ENCODE data around the gene HS3ST3A1.

Gene HS3ST3A1

DNA sequence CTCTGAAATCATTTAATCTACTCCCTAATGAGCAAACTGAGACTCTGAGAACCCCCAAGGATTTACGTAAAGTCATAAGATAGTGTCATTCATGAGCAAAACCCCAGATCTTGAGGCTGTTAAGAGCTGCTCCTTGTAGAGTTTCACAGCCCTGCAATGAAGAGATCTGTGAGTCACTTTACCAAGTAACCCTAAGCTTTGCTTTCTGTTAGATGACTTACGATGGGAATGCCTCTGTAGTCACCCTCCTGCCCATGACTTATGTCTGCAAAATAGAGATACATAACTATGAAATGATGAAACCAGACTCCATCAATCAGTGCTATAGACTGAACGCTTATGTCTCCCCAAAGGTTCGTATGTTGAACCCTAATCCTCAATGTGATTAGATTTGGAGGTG, 117.7 kb downstream of the HS3ST3A1 start:
- no peaks in the 10 kb centered on the region for H3K27me3 ChIP-seq (ENCODE audit: control insufficient read depth, insufficient read depth, low read length, poor library complexity, severe bottlenecking)
- peaks cover 6% of the 10 kb centered on the region for H3K9me3 ChIP-seq (ENCODE audit: control insufficient read depth, low read length)
- no peak overlapping the region for H3K4me3 ChIP-seq (ENCODE audit: insufficient read depth, low read depth, low read length)
- WGBS, 2 experiments = 93 to 95% methylated on average over 4 of the region's 4 CpGs
- H3K4me1 ChIP-seq (ENCODE audit: control insufficient read depth, insufficient read depth, low read length) = no peaks in the 10 kb centered on the region
- no peaks in the 10 kb centered on the region for H3K36me3 ChIP-seq (ENCODE audit: control insufficient read depth, insufficient read depth, low read length)
- no peak overlapping the region for H3K27ac ChIP-seq (ENCODE audit: insufficient read depth, low read depth, low read length, poor library complexity, severe bottlenecking)

DNA sequence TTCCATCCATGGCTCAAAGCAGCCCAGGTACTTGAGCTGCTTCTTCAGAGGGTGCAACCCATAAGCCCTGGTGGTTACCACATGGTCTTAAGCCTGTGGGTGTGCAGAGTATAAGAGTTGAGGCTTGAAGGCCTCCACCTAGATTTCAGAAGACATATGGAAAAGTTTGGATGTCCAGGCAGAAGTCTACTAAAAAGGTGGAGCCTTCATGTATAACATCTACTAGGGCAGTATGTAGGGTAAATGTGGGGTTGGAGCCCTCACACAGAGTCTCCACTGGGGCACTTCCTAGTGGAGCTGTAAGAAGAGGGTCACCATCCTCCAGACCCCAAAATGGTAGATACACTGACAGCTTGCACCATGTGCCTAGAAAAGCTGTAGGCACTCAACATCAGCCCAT, 120.9 kb downstream of the HS3ST3A1 start:
- H3K27me3 ChIP-seq (ENCODE audit: control insufficient read depth, insufficient read depth, low read length, poor library complexity, severe bottlenecking) = no peaks in the 10 kb centered on the region
- peaks cover 6% of the 10 kb centered on the region for H3K9me3 ChIP-seq (ENCODE audit: control insufficient read depth, low read length)
- no peaks in the 10 kb centered on the region for H3K4me1 ChIP-seq (ENCODE audit: control insufficient read depth, insufficient read depth, low read length)
- H3K4me3 ChIP-seq (ENCODE audit: insufficient read depth, low read depth, low read length) = no peak overlapping the region
- H3K27ac ChIP-seq (ENCODE audit: insufficient read depth, low read depth, low read length, poor library complexity, severe bottlenecking) = no peak overlapping the region
- H3K36me3 ChIP-seq (ENCODE audit: control insufficient read depth, insufficient read depth, low read length) = no peaks in the 10 kb centered on the region

DNA sequence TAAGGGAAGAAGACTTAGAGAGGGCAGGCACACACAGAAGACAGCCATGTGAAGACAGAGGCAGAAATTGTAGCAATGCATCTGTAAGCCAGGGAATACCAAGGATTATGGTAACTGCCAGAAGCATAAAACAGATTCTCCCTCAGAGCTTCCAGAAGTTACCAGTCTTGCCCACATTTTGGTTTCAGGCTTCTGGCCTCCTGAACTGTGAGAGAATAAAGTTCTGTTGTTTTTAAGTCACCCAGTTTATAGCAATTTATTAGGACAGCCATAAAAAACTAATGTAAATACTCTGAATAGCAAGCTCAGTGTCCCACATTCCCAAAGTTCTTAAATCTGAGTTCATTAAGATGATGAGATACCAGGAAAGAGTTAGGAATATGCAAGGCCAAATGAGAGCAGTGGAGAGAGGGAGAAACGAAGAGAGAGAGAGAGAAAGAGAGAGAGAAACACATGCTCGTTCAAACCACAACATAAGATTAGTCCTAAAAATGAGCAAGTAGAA, 123.4 kb downstream of the HS3ST3A1 start:
- H3K27ac ChIP-seq (ENCODE audit: insufficient read depth, low read depth, low read length, poor library complexity, severe bottlenecking) = no peak overlapping the region
- H3K36me3 ChIP-seq (ENCODE audit: control insufficient read depth, insufficient read depth, low read length) = no peaks in the 10 kb centered on the region
- 98 to 100% methylated on average over 2 of the region's 2 CpGs for WGBS, 2 experiments
- no peaks in the 10 kb centered on the region for H3K27me3 ChIP-seq (ENCODE audit: control insufficient read depth, insufficient read depth, low read length, poor library complexity, severe bottlenecking)
- no peak overlapping the region for H3K4me3 ChIP-seq (ENCODE audit: insufficient read depth, low read depth, low read length)
- peaks cover 6% of the 10 kb centered on the region for H3K9me3 ChIP-seq (ENCODE audit: control insufficient read depth, low read length)
- H3K4me1 ChIP-seq (ENCODE audit: control insufficient read depth, insufficient read depth, low read length) = no peaks in the 10 kb centered on the region

DNA sequence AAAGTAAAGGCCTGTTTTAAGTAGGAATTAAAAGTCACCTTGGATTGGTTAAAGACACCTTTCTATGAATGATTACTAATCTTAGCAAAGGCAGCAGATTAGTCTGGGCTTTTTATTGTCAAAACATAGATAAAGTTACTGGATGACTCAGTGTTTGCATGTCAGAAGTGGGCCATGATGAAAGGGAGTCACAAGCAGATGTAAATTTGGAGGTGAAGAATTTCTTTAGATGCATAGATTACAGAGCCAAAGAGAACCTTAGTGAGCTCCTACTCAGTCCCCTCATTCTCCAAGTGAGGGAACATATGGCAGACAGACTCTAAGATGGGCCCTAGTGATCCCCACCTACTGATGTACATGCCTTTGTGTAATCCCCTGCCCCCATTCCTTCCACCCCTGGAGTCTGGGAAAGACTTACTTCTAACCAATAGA, 124.5 kb downstream of the HS3ST3A1 start:
- Histone ChIP-seq H3K9me3 (ENCODE audit: control insufficient read depth, low read length) (peaks cover 6% of the 10 kb centered on the region), H3K4me3 (ENCODE audit: insufficient read depth, low read depth, low read length) (no peak overlapping the region), H3K27ac (ENCODE audit: insufficient read depth, low read depth, low read length, poor library complexity, severe bottlenecking) (no peak overlapping the region), H3K27me3 (ENCODE audit: control insufficient read depth, insufficient read depth, low read length, poor library complexity, severe bottlenecking) (no peaks in the 10 kb centered on the region), H3K36me3 (ENCODE audit: control insufficient read depth, insufficient read depth, low read length) (no peaks in the 10 kb centered on the region), H3K4me1 (ENCODE audit: control insufficient read depth, insufficient read depth, low read length) (no peaks in the 10 kb centered on the region)

DNA sequence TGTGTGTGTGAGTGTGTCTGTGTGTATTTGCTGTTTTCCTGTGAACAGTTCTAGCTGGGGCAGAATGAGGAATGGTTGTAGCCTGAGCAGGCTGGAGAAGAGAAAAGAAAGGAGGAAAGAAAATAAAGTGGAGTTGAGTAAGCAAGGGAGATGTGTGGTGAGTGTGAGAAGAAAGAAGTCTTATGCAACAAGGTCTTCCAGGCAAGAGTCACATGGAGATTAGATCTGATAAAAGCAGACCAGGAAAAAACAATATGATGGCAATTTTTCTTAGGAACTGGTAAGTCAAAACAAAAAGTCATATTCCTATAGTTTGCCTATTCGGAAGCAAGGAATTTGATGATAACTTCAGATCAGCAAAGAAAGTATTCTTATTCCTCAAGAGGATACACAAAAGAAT, 125.0 kb downstream of the HS3ST3A1 start:
- H3K27me3 ChIP-seq (ENCODE audit: control insufficient read depth, insufficient read depth, low read length, poor library complexity, severe bottlenecking) = no peaks in the 10 kb centered on the region
- 92 to 100% methylated on average over 1 of the region's 1 CpG for WGBS, 2 experiments
- H3K36me3 ChIP-seq (ENCODE audit: control insufficient read depth, insufficient read depth, low read length) = no peaks in the 10 kb centered on the region
- H3K4me3 ChIP-seq (ENCODE audit: insufficient read depth, low read depth, low read length) = no peak overlapping the region
- H3K9me3 ChIP-seq (ENCODE audit: control insufficient read depth, low read length) = peaks cover 6% of the 10 kb centered on the region
- H3K27ac ChIP-seq (ENCODE audit: insufficient read depth, low read depth, low read length, poor library complexity, severe bottlenecking) = no peak overlapping the region
- H3K4me1 ChIP-seq (ENCODE audit: control insufficient read depth, insufficient read depth, low read length) = no peaks in the 10 kb centered on the region

DNA sequence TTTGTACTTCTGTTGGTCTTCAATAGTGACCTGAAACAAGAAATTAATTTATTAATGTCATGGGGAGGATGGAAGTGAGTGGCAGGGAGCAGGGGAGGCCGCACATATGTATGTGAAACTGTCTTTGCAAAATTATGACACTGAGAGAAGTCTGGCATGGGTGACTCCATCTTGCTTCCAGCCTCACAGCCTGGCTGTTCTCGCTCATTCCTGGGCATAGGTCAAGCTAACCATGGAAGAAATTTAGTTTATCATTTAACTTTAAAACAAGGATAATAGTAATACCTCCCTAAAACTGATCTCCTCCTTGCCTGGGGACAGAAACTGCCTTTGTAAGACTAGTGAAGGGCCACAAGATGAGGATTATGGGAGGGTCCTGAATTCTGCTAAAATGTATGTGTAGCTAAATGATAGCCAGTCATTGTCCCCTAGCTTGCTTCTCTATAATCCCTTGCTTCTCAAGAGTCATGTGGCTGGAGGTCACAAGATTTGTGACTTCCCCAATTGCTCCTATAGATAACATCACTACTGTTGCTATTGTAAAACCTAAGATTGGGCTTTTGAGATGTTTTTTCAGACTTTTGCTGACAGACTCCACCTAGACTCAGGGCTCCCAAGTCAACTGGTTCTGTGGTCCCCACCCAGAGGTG, 126.0 kb downstream of the HS3ST3A1 start:
- no peak overlapping the region for H3K4me3 ChIP-seq (ENCODE audit: insufficient read depth, low read depth, low read length)
- WGBS, 2 experiments = 86 to 92% methylated on average over 1 to 2 of the region's 2 CpGs
- no peaks in the 10 kb centered on the region for H3K27me3 ChIP-seq (ENCODE audit: control insufficient read depth, insufficient read depth, low read length, poor library complexity, severe bottlenecking)
- H3K27ac ChIP-seq (ENCODE audit: insufficient read depth, low read depth, low read length, poor library complexity, severe bottlenecking) = no peak overlapping the region
- H3K9me3 ChIP-seq (ENCODE audit: control insufficient read depth, low read length) = peaks cover 2% of the 10 kb centered on the region
- H3K4me1 ChIP-seq (ENCODE audit: control insufficient read depth, insufficient read depth, low read length) = no peaks in the 10 kb centered on the region
- H3K36me3 ChIP-seq (ENCODE audit: control insufficient read depth, insufficient read depth, low read length) = no peaks in the 10 kb centered on the region

DNA sequence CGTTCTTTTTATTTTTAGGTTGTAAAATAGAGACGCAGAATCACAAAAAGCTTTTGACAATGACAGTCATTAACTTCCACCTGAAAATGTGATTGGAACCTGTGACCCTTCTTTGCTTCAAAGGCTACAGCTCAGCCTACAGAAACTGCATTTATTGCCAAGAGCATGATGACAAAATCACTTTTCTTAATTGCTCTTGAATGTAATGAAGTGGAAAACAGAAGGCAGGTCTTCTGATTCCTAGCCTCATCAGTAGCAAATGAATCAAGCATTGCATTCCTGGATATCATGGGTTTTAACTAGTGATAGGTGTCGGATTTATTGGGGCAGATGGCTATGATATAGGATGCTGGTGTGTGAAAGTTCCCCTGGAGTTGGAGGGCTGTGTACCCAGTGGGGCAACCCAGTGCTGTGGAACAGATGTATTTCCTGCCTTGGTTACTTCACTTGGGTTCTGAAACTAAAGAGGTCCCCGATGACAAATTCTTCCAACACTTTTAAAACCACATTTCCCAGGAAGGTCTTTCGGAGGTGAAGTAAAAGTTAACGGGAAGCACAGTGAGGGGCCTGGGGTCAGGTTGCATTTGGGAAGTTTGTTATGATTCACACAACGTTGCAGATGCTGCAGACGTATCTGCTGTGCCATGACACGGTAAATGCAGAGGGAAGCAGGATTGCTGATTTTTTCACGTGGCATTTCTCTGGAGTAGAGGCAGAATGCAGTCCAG, 127.5 kb downstream of the HS3ST3A1 start:
- no peaks in the 10 kb centered on the region for H3K36me3 ChIP-seq (ENCODE audit: control insufficient read depth, insufficient read depth, low read length)
- no peak overlapping the region for H3K4me3 ChIP-seq (ENCODE audit: insufficient read depth, low read depth, low read length)
- WGBS, 2 experiments = 91 to 94% methylated on average over 10 of the region's 10 CpGs
- H3K4me1 ChIP-seq (ENCODE audit: control insufficient read depth, insufficient read depth, low read length) = no peaks in the 10 kb centered on the region
- no peaks in the 10 kb centered on the region for H3K9me3 ChIP-seq (ENCODE audit: control insufficient read depth, low read length)
- no peak overlapping the region for H3K27ac ChIP-seq (ENCODE audit: insufficient read depth, low read depth, low read length, poor library complexity, severe bottlenecking)
- H3K27me3 ChIP-seq (ENCODE audit: control insufficient read depth, insufficient read depth, low read length, poor library complexity, severe bottlenecking) = no peaks in the 10 kb centered on the region

DNA sequence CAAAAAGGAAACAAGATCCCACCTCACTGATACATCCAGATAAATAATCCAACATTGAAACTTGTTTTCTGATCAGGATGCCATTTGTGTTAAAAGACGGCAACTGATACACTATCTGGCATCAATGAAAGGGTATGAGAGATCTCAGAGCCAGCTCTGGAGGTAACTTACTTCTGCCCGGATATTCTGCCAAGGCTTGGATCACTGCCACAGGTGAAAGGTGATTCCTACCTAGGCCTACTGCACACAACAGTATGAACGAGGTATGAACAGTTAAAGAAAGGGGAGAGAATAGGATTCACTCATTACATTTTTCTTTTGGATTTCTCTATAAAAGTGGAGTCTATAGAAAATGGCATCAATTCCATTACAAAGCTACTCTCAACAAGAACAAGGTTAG, 136.1 kb downstream of the HS3ST3A1 start:
- H3K9me3 ChIP-seq (ENCODE audit: control insufficient read depth, low read length) = no peaks in the 10 kb centered on the region
- H3K27ac ChIP-seq (ENCODE audit: insufficient read depth, low read depth, low read length, poor library complexity, severe bottlenecking) = no peak overlapping the region
- H3K36me3 ChIP-seq (ENCODE audit: control insufficient read depth, insufficient read depth, low read length) = no peaks in the 10 kb centered on the region
- no peaks in the 10 kb centered on the region for H3K4me1 ChIP-seq (ENCODE audit: control insufficient read depth, insufficient read depth, low read length)
- H3K27me3 ChIP-seq (ENCODE audit: control insufficient read depth, insufficient read depth, low read length, poor library complexity, severe bottlenecking) = no peaks in the 10 kb centered on the region
- no peak overlapping the region for H3K4me3 ChIP-seq (ENCODE audit: insufficient read depth, low read depth, low read length)
- 96 to 98% methylated on average over 2 to 3 of the region's 3 CpGs for WGBS, 2 experiments

DNA sequence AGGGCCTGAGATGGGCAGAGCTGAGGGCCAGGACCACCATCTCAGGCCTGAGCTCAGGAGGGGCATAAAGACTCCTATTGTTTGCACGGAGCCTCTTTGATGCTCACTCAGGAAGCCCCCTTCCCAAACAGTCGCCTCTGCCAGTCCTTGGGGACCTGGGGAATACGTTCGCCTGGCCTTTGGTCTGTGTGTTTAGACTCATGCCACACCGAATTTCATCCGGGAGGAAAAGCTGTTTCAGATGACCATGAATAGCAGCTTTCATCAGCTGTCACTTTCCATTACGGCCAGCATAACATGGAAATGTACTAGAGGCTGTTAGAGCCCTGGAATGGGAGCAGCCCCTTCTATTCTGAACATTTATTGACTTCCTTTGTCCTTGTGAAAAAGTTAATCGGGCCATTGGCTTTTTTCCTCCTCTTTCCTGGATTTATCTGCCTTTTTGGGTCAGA, 139.0 kb downstream of the HS3ST3A1 start:
- no peaks in the 10 kb centered on the region for H3K4me1 ChIP-seq (ENCODE audit: control insufficient read depth, insufficient read depth, low read length)
- no peaks in the 10 kb centered on the region for H3K36me3 ChIP-seq (ENCODE audit: control insufficient read depth, insufficient read depth, low read length)
- no peak overlapping the region for H3K27ac ChIP-seq (ENCODE audit: insufficient read depth, low read depth, low read length, poor library complexity, severe bottlenecking)
- H3K4me3 ChIP-seq (ENCODE audit: insufficient read depth, low read depth, low read length) = no peak overlapping the region
- no peaks in the 10 kb centered on the region for H3K9me3 ChIP-seq (ENCODE audit: control insufficient read depth, low read length)
- H3K27me3 ChIP-seq (ENCODE audit: control insufficient read depth, insufficient read depth, low read length, poor library complexity, severe bottlenecking) = no peaks in the 10 kb centered on the region
- WGBS, 2 experiments = 91 to 95% methylated on average over 8 of the region's 8 CpGs

DNA sequence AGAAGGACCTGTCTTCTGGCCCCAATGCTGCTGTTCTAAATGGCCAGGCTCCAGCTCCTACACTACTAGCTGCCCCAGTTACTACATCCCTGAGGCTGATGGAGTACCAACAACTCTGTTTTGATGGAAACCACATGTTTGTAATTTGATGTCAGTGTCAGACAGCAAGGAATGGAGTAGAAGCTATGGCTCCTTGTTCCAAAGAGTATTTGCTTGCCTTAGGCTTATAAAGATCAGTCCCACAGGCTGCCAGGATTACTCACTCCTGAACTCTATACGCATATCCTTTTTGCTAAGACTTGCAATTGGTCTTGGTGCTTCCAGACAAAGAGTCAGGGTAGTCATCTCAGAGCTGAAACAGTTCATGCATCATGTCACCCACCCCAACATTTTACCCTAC, 139.6 kb downstream of the HS3ST3A1 start:
- WGBS, 2 experiments = 90 to 95% methylated on average over 1 of the region's 1 CpG
- Histone ChIP-seq H3K4me3 (ENCODE audit: insufficient read depth, low read depth, low read length) (no peak overlapping the region), H3K4me1 (ENCODE audit: control insufficient read depth, insufficient read depth, low read length) (no peaks in the 10 kb centered on the region), H3K36me3 (ENCODE audit: control insufficient read depth, insufficient read depth, low read length) (no peaks in the 10 kb centered on the region), H3K27me3 (ENCODE audit: control insufficient read depth, insufficient read depth, low read length, poor library complexity, severe bottlenecking) (no peaks in the 10 kb centered on the region), H3K27ac (ENCODE audit: insufficient read depth, low read depth, low read length, poor library complexity, severe bottlenecking) (no peak overlapping the region), H3K9me3 (ENCODE audit: control insufficient read depth, low read length) (no peaks in the 10 kb centered on the region)

All from ectodermal cell (in vitro differentiated cells).